Measurements from ENCODE around the gene TRIML1. TPM values are rescaled to one million over a fixed set of nuclear protein-coding genes. Genes with fewer than 3 reads are reported as not detected.

Gene TRIML1
- polyA plus RNA-seq, 3 donors, result not detected

DNA sequence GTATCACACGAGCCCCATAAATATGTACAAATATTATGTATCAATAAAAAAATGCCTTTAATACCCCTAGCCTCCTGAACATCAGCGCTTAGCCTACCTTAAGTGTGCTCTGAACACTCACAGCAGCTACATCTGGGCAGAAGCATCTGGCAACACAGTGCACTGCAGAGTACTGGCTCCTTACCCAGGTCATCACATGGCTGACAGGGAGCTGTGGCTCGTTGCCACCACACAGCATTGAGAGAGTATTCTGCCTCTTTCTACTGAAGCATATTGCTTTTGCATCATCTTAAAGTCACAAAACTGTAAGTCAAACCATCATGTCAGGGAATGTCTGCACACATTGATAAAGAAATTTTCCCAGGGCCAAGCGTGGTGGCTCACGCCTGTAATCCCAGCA is 55.2 kb downstream of the TRIML1 start:
- no peaks in the 10 kb centered on the region for H3K4me1 Mint-ChIP-seq
- 83% methylated on average over 4 of the region's 5 CpGs for WGBS (ENCODE audit: insufficient coverage)
- Histone ChIP-seq H3K4me1 (ENCODE audit: control insufficient read depth in 1 of 2, insufficient read depth in 2 of 2, low read length in 2 of 2) (no peaks in the 10 kb centered on the region), H4K20me1 (ENCODE audit: insufficient read depth, low read length) (no peaks in the 10 kb centered on the region), H3K27me3 (ENCODE audit: control insufficient read depth in 2 of 2, insufficient read depth in 2 of 2, low read length in 2 of 2) (no peaks in the 10 kb centered on the region), H2AFZ (ENCODE audit: insufficient read depth, low read depth, low read length, poor library complexity, severe bottlenecking) (no peak overlapping the region), H3K9ac (ENCODE audit: insufficient read depth, low read length, poor library complexity, severe bottlenecking) (no peak overlapping the region), H3K36me3 (replicated peaks in 1 of 2; ENCODE audit: control insufficient read depth in 1 of 2, insufficient read depth in 2 of 2, low read length in 2 of 2) (no peaks in the 10 kb centered on the region), H3K4me2 (replicated peaks; ENCODE audit: extremely low read depth, low read length, poor library complexity, severe bottlenecking) (no peak overlapping the region), H3K27ac (ENCODE audit: low read depth in 1 of 2, low read length in 2 of 2) (no peak overlapping the region), H3K79me2 (ENCODE audit: insufficient read depth, low read length) (no peaks in the 10 kb centered on the region), H3K9me3 (replicated peaks in 1 of 2; ENCODE audit: control insufficient read depth in 1 of 2, insufficient read depth in 1 of 2, low read length in 2 of 2) (peaks cover 0 to 32% of the 10 kb centered on the region in 2 donors), H3K4me3 (replicated peaks in 1 of 3; ENCODE audit: low read depth in 2 of 3, low read length in 3 of 3) (no peak overlapping the region)
- no peaks in the 10 kb centered on the region for H3K36me3 Mint-ChIP-seq
- TF ChIP-seq, protein P1, sequence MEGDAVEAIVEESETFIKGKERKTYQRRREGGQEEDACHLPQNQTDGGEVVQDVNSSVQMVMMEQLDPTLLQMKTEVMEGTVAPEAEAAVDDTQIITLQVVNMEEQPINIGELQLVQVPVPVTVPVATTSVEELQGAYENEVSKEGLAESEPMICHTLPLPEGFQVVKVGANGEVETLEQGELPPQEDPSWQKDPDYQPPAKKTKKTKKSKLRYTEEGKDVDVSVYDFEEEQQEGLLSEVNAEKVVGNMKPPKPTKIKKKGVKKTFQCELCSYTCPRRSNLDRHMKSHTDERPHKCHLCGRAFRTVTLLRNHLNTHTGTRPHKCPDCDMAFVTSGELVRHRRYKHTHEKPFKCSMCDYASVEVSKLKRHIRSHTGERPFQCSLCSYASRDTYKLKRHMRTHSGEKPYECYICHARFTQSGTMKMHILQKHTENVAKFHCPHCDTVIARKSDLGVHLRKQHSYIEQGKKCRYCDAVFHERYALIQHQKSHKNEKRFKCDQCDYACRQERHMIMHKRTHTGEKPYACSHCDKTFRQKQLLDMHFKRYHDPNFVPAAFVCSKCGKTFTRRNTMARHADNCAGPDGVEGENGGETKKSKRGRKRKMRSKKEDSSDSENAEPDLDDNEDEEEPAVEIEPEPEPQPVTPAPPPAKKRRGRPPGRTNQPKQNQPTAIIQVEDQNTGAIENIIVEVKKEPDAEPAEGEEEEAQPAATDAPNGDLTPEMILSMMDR (IDR thresholded peaks at IDR 0.05), result no peak
- intact Hi-C loops (cut with micrococcal nuclease), result no loop called here
- H3K27ac Mint-ChIP-seq, result no peak overlapping the region
- H3K9me3 Mint-ChIP-seq, result peaks cover 3 to 27% (median 16%) of the 10 kb centered on the region in 7 donors
- no peak for DNase-seq
- peaks cover 0 to 2% (median 1%) of the 10 kb centered on the region in 3 donors for H3K27me3 Mint-ChIP-seq (ENCODE audit: low read depth in 3 of 3)
- H3K4me3 Mint-ChIP-seq, result no peak overlapping the region

DNA sequence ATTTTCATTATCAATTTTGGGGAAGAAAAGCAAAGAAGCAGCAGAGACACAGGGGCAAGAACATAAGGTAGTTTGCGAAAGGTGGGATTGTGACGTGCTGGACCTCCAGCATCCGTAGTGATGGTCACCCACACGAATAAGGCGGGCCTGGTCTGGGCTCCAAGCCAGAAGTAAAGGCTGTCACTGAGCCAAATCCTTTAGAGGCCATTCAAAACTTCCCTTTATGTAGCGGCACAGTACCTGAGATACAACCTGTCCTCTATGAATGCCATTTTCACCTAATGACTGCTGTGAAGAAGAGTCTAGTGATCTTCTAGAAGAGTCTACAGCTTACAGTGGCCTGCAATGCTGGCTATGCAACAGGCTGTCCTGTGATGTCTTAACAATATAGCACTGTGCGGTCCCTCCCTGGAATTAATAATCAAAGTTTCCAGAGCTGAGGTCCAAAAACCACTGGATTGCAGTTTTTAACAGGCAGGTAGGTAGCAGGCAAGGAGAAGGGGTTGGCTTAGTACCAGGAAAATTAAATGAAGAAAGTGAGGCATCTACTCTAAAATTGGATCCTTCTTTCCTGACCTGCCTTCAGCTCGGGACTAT is 56.2 kb downstream of the TRIML1 start:
- H3K9ac ChIP-seq (ENCODE audit: insufficient read depth, low read length, poor library complexity, severe bottlenecking), result no peak overlapping the region
- no peak overlapping the region for H3K4me3 Mint-ChIP-seq
- peaks cover 3 to 32% (median 15%) of the 10 kb centered on the region in 7 donors for H3K9me3 Mint-ChIP-seq
- H3K27ac ChIP-seq (ENCODE audit: low read depth in 1 of 2, low read length in 2 of 2), result no peak overlapping the region
- H3K36me3 Mint-ChIP-seq, result no peaks in the 10 kb centered on the region
- TF ChIP-seq, protein P1 (IDR thresholded peaks at IDR 0.05), result no peak
- no peak overlapping the region for H3K4me2 ChIP-seq (replicated peaks; ENCODE audit: extremely low read depth, low read length, poor library complexity, severe bottlenecking)
- no peak overlapping the region for H3K27ac Mint-ChIP-seq
- DNase-seq, result no peak
- intact Hi-C loops (cut with micrococcal nuclease), result no loop called here
- no peak overlapping the region for H2AFZ ChIP-seq (ENCODE audit: insufficient read depth, low read depth, low read length, poor library complexity, severe bottlenecking)
- no peaks in the 10 kb centered on the region for H3K4me1 Mint-ChIP-seq
- H3K79me2 ChIP-seq (ENCODE audit: insufficient read depth, low read length), result no peaks in the 10 kb centered on the region
- H3K27me3 Mint-ChIP-seq (ENCODE audit: low read depth in 3 of 3), result peaks cover 0 to 2% (median 1%) of the 10 kb centered on the region in 3 donors
- H3K9me3 ChIP-seq (replicated peaks in 1 of 2; ENCODE audit: control insufficient read depth in 1 of 2, insufficient read depth in 1 of 2, low read length in 2 of 2), result peaks cover 0 to 30% of the 10 kb centered on the region in 2 donors
- no peaks in the 10 kb centered on the region for H4K20me1 ChIP-seq (ENCODE audit: insufficient read depth, low read length)
- H3K27me3 ChIP-seq (ENCODE audit: control insufficient read depth in 2 of 2, insufficient read depth in 2 of 2, low read length in 2 of 2), result no peaks in the 10 kb centered on the region
- no peak overlapping the region for H3K4me3 ChIP-seq (replicated peaks in 1 of 3; ENCODE audit: low read depth in 2 of 3, low read length in 3 of 3)
- 89% methylated on average over 6 of the region's 8 CpGs for WGBS (ENCODE audit: insufficient coverage)
- H3K4me1 ChIP-seq (ENCODE audit: control insufficient read depth in 1 of 2, insufficient read depth in 2 of 2, low read length in 2 of 2), result no peaks in the 10 kb centered on the region
- no peaks in the 10 kb centered on the region for H3K36me3 ChIP-seq (replicated peaks in 1 of 2; ENCODE audit: control insufficient read depth in 1 of 2, insufficient read depth in 2 of 2, low read length in 2 of 2)
